Measurements from ENCODE around the gene ZBTB16.

ZBTB16 gene

DNA sequence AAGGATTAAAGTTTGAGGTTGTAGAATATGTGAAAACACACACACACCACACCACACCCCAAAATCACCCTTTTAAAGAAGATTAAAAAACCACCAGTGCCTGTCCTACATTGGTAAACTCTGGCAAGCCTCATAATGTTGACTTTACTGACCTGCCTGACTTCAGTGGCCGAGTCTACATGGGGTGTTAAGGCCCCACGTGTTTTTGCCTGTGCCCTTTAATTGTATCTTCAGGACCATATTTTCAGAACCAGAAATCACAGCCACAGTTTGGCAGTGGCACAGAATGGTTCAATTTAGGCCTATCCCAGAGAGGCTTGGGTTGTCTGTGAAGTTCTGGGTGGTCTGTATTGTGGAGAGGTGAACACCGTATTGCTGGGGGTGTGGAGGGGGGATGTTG lies 33.4 kb downstream of the ZBTB16 start:
- DNase-seq (ENCODE audit: insufficient read length, low spot score) (no peak), FAIRE-seq (no peak)
- TF ChIP-seq, protein P1, sequence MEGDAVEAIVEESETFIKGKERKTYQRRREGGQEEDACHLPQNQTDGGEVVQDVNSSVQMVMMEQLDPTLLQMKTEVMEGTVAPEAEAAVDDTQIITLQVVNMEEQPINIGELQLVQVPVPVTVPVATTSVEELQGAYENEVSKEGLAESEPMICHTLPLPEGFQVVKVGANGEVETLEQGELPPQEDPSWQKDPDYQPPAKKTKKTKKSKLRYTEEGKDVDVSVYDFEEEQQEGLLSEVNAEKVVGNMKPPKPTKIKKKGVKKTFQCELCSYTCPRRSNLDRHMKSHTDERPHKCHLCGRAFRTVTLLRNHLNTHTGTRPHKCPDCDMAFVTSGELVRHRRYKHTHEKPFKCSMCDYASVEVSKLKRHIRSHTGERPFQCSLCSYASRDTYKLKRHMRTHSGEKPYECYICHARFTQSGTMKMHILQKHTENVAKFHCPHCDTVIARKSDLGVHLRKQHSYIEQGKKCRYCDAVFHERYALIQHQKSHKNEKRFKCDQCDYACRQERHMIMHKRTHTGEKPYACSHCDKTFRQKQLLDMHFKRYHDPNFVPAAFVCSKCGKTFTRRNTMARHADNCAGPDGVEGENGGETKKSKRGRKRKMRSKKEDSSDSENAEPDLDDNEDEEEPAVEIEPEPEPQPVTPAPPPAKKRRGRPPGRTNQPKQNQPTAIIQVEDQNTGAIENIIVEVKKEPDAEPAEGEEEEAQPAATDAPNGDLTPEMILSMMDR (IDR thresholded peaks at IDR 0.05; ENCODE audit: insufficient read depth, missing control alignments): no peak

DNA sequence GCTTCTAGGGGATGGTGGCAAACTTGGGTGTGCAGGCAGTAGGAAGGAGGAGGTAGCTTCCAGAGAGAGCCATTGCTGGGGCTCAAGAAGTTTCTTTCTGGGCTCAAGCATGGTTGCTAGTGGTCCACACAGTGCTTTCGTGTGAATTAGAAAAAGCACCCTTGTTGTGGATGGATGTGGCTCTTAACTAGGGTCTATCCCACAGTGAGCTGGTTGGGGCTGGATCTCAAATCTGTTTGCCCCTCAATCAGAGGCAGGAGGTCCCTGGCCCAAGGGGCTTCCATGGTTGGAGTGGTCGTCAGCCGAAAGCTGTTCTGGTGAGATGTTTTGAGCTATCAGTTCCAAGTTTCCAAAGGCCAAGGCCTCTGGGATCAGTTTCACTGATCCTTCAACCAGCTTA lies 35.0 kb downstream of the ZBTB16 start:
- TF ChIP-seq, protein P1 (IDR thresholded peaks at IDR 0.05; ENCODE audit: insufficient read depth, missing control alignments): no peak
- no peak for FAIRE-seq
- no peak for DNase-seq (ENCODE audit: insufficient read length, low spot score)

DNA sequence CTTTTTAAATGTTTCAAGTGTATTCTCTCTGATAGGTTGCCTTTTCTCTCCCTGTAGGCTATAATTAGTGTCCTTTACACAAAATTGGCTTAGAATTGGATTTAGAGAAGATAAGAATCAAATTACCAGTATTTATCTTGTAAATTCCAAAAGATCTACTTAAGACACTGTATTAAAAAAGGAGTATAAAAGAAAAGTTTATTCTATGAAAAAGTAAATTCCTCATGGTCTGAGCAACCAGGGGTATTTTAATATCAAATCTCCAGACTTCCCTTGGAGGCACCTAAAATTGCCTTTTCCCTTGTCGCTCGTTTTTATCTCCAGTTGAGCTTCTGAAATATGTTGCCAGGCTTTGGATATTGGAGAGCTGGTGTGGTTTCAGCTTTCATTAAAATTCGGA lies 36.4 kb downstream of the ZBTB16 start:
- no peak for DNase-seq (ENCODE audit: insufficient read length, low spot score)
- TF ChIP-seq, protein P1 (IDR thresholded peaks at IDR 0.05; ENCODE audit: insufficient read depth, missing control alignments): no peak
- FAIRE-seq: no peak

DNA sequence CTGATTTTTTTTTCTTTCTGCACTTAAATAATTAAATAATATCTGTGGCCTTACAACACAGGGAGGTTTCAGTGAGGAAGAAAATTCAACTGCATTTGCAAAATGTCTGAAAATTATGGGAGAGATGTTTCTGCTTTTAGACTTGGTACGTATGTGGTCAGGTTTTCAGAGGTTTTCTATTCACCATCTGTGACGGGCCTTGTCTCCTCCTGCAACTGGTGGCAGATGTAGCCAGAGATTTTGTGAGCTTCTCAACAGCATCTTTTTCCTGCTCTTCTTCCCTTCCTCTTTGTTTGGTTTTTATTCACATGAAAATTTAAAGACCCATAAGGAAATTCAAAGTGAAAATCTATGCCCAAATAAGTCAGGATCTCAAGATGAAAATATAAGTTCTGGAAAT lies 38.3 kb downstream of the ZBTB16 start:
- TF ChIP-seq, protein P1 (IDR thresholded peaks at IDR 0.05; ENCODE audit: insufficient read depth, missing control alignments): no peak
- FAIRE-seq: no peak
- no peak for DNase-seq (ENCODE audit: insufficient read length, low spot score)

DNA sequence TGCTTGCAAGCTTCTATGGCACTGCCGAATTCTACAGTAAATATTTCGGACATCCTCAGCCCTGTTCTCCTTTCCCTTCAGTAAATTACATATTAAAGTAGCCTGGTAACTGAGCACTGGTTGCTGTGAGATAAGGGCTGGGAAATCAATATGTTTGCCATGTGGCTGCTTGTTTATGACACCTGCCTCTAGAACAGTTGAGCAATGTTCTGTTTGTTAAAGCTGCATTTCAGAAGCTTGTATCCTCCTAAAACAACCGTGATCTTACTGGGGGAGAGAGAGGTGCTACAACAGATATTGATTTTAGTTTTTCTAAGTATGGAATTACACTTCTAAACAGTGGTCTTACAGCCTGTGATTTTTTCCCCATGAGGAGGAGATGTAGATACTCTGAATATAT lies 39.4 kb downstream of the ZBTB16 start:
- TF ChIP-seq, protein P1 (IDR thresholded peaks at IDR 0.05; ENCODE audit: insufficient read depth, missing control alignments): no peak
- FAIRE-seq: no peak

DNA sequence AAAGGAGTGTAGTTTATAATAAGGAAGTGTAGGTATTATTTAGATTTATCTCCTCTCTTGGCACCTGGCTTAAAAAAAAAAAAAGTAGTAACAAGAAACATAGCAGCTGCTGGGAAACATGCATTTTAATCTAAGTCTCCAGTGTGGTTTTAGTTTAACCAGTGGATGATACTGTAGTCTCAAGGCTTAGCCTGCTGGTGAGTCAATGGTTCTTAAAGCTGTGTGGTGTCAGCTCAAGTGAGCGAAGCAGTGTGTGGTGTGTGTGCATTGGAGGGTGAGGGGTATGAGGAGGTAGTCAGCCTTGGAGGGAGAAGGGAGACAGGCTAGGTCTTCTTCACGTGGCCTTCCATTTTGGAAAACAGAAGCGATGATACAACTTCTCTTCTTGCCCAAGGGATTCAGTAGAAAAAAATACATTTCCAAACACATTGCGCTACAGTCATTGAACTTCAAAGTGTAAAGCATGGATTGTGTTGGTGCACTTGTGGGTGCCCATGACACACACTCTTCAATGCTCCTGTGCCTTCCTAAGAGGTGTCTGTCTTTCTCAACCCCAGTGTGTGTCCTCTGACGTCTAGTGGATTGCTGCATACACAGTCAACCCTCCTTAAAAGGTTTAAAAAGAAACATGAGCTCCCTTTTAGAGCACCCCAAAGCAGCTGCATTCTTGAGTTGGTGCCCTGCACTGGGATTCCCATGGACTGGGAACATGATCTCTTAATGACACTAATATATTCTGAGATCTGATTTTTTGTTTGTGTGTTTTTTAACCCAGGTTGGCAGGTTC lies 40.1 kb downstream of the ZBTB16 start:
- DNase-seq (ENCODE audit: insufficient read length, low spot score) (no peak), FAIRE-seq (no peak)
- TF ChIP-seq, protein P1 (IDR thresholded peaks at IDR 0.05; ENCODE audit: insufficient read depth, missing control alignments): no peak

More for the DNA sequence above, 39.4 kb downstream of the ZBTB16 start:
- DNase-seq (ENCODE audit: insufficient read length, low spot score): no peak

All from D721Med (cell line).